ENCODE results near the gene MSH4. TPM values are rescaled to one million over a fixed set of nuclear protein-coding genes. Genes with fewer than 3 reads are reported as not detected.

Gene MSH4
- total and polyA plus RNA-seq, 12 donors, result 0.07 to 0.33 (median 0.22) TPM; not detected in 2

DNA sequence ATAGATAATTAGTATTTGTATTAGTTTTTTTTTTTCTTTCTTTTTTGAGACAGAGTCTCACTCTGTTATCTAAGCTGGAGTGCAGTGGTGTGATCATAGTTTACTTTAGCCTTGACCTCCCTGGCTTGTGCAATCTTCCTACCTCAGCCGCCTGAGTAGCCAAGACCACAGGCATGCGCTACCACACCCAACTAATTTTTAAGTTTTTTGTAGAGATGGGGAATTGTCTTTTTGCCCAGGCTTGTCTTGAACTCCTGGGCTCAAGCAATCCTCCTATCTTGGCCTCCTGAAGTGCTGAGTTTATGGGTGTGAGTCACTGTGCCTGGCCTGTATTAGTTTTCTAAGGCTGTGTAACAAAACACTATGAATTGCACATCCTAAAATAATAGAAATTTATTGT, 58.3 kb downstream of the MSH4 start:
- Histone ChIP-seq H3K27me3 (no peaks in the 10 kb centered on the region), H3K4me1 (replicated peaks in 1 of 2) (no peaks in the 10 kb centered on the region), H3K36me3 (replicated peaks in 1 of 2) (no peaks in the 10 kb centered on the region), H3K4me3 (no peak overlapping the region), H3K27ac (no peak overlapping the region), H3K9me3 (replicated peaks in 1 of 3) (no peaks in the 10 kb centered on the region)
- intact Hi-C loops (cut with DNase I), result no loop called here
- no peak for DNase-seq
- no peak for TF ChIP-seq POLR2A (IDR thresholded peaks at IDR 0.05)
- TF ChIP-seq, protein P1, sequence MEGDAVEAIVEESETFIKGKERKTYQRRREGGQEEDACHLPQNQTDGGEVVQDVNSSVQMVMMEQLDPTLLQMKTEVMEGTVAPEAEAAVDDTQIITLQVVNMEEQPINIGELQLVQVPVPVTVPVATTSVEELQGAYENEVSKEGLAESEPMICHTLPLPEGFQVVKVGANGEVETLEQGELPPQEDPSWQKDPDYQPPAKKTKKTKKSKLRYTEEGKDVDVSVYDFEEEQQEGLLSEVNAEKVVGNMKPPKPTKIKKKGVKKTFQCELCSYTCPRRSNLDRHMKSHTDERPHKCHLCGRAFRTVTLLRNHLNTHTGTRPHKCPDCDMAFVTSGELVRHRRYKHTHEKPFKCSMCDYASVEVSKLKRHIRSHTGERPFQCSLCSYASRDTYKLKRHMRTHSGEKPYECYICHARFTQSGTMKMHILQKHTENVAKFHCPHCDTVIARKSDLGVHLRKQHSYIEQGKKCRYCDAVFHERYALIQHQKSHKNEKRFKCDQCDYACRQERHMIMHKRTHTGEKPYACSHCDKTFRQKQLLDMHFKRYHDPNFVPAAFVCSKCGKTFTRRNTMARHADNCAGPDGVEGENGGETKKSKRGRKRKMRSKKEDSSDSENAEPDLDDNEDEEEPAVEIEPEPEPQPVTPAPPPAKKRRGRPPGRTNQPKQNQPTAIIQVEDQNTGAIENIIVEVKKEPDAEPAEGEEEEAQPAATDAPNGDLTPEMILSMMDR (IDR thresholded peaks at IDR 0.05), result no peak
- 47 to 64% (median 57%) methylated on average over 2 of the region's 2 CpGs for WGBS, 4 donors

DNA sequence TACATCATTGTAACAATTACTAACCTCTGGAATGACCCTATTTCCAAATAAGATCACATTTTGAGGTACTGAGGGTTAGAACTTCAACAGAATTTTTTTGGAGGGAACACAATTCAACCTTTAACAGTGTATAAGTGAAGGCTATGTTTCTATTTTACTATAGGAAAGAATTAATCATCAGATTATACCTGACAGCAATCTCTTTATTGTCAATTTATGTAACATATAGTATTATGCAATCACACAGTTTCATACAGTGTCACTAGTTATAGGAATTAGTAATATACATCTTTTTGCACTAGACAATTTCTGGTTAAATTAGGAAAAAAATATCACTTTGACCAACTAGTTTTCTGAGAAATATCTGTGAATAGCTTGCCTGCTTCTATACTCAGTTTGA, 59.1 kb downstream of the MSH4 start:
- H3K27ac ChIP-seq, result no peak overlapping the region
- no peaks in the 10 kb centered on the region for H3K36me3 ChIP-seq (replicated peaks in 1 of 2)
- no peak overlapping the region for H3K4me3 ChIP-seq
- no peaks in the 10 kb centered on the region for H3K9me3 ChIP-seq (replicated peaks in 1 of 3)
- DNase-seq, result no peak
- TF ChIP-seq POLR2A (IDR thresholded peaks at IDR 0.05), result no peak
- TF ChIP-seq, protein P1 (IDR thresholded peaks at IDR 0.05), result no peak
- H3K4me1 ChIP-seq (replicated peaks in 1 of 2), result no peaks in the 10 kb centered on the region
- intact Hi-C loops (cut with DNase I), result no loop called here
- H3K27me3 ChIP-seq, result no peaks in the 10 kb centered on the region

GRCh38 chr1:75861831-75862230, 65.1 kb downstream of the MSH4 start:
- 29 to 80% (median 77%) methylated on average over 1 to 6 of the region's 6 CpGs for WGBS, 4 donors

DNA sequence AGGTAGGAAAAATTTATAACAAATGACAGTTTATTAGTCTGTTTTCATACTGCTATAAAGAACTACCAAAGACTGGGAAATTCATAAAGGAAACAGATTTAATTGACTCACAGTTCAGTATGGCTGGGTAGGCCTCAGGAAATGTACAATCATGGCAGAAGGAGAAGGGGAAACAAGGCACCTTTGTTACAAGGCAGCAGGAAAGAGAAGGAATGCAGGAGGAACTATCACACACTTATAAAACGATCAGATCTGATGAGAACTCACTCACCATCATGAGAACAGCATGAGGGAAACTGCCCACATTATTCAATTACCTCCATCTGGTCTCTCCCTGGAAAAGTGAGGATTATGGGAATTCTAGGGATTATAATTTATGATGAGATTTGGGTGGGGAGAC, 74.3 kb downstream of the MSH4 start:
- H3K9me3 ChIP-seq (replicated peaks in 1 of 3), result no peaks in the 10 kb centered on the region
- DNase-seq, result no peak
- intact Hi-C loops (cut with DNase I), result no loop called here

More at GRCh38 chr1:75861831-75862230, 65.1 kb downstream of the MSH4 start:
- TF ChIP-seq POLR2A (IDR thresholded peaks at IDR 0.05), result no peak
- TF ChIP-seq, protein P1 (IDR thresholded peaks at IDR 0.05), result no peak
- no peak for DNase-seq
- Histone ChIP-seq H3K27ac (no peak overlapping the region), H3K4me1 (replicated peaks in 1 of 2) (no peaks in the 10 kb centered on the region), H3K36me3 (replicated peaks in 1 of 2) (no peaks in the 10 kb centered on the region), H3K27me3 (no peaks in the 10 kb centered on the region), H3K9me3 (replicated peaks in 1 of 3) (no peaks in the 10 kb centered on the region), H3K4me3 (no peak overlapping the region)
- intact Hi-C loops (cut with DNase I), result no loop called here

DNA sequence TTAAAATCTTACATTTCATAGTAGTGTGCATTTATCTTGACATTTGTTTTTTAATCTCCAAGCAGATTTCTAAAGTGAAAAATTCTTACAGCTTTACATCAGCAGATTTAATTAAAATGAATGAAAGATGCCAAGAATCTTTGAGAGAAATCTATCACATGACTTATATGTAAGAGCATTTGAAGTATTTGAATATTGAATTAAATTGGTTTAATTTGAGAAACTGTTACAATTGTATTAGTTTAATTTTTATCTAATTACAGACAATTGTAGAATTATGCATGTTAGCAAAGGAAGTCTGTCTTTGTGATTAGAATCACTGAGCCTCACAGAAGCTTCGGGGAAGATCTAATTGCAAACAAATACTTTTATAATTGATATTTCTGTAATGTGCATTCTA, 83.3 kb downstream of the MSH4 start:
- 68 to 79% (median 73%) methylated on average over 1 of the region's 1 CpG for WGBS, 4 donors
- H3K9me3 ChIP-seq (replicated peaks in 1 of 3), result peaks cover 0 to 5% (median 0%) of the 10 kb centered on the region in 3 donors
- H3K27me3 ChIP-seq, result no peaks in the 10 kb centered on the region
- H3K4me3 ChIP-seq, result no peak overlapping the region
- H3K4me1 ChIP-seq (replicated peaks in 1 of 2), result no peaks in the 10 kb centered on the region
- intact Hi-C loops (cut with DNase I), result no loop called here
- no peak overlapping the region for H3K27ac ChIP-seq
- TF ChIP-seq, protein P1 (IDR thresholded peaks at IDR 0.05), result no peak
- TF ChIP-seq POLR2A (IDR thresholded peaks at IDR 0.05), result no peak
- DNase-seq, result no peak
- no peaks in the 10 kb centered on the region for H3K36me3 ChIP-seq (replicated peaks in 1 of 2)

More for the DNA sequence above, 74.3 kb downstream of the MSH4 start:
- WGBS, 4 donors, result 38 to 45% (median 42%) methylated on average over 1 of the region's 1 CpG
- no peaks in the 10 kb centered on the region for H3K27me3 ChIP-seq
- TF ChIP-seq POLR2A (IDR thresholded peaks at IDR 0.05), result no peak
- H3K27ac ChIP-seq, result no peak overlapping the region
- no peak overlapping the region for H3K4me3 ChIP-seq
- no peaks in the 10 kb centered on the region for H3K36me3 ChIP-seq (replicated peaks in 1 of 2)
- H3K4me1 ChIP-seq (replicated peaks in 1 of 2), result no peaks in the 10 kb centered on the region
